Activated naive CD4-positive, alpha-beta T cell treated with anti-CD3 and anti-CD28 coated beads, Interleukin-2, amount 50 U/mL, for 24 hours (primary cell): ENCODE data around the gene LDOC1.
"Not testable (repeated sequence)": the region's sequence is repeated elsewhere in the genome, so short reads cannot be mapped to it uniquely, and the experiment has no call there.

Source experiments
- H3K27ac Mint-ChIP-seq: one replicate; pipeline ENCODE4 v1.8.0; 2021; ENCODE audit warnings: mild to moderate bottlenecking, mixed read lengths
- H3K27me3 Mint-ChIP-seq: one replicate; pipeline ENCODE4 v1.8.0; 2021; ENCODE audit warnings: mixed read lengths
- H3K36me3 Mint-ChIP-seq: one replicate; pipeline ENCODE4 v1.8.0; 2021; ENCODE audit warnings: mixed read lengths
- H3K4me1 Mint-ChIP-seq: one replicate; pipeline ENCODE4 v1.8.0; 2021; ENCODE audit warnings: mixed read lengths
- H3K4me3 Mint-ChIP-seq: one replicate; pipeline ENCODE4 v1.8.0; 2021; ENCODE audit warnings: mild to moderate bottlenecking, mixed read lengths
- H3K9me3 Mint-ChIP-seq: one replicate; pipeline ENCODE4 v1.8.0; 2021; ENCODE audit warnings: mixed read lengths

The LDOC1 gene

DNA sequence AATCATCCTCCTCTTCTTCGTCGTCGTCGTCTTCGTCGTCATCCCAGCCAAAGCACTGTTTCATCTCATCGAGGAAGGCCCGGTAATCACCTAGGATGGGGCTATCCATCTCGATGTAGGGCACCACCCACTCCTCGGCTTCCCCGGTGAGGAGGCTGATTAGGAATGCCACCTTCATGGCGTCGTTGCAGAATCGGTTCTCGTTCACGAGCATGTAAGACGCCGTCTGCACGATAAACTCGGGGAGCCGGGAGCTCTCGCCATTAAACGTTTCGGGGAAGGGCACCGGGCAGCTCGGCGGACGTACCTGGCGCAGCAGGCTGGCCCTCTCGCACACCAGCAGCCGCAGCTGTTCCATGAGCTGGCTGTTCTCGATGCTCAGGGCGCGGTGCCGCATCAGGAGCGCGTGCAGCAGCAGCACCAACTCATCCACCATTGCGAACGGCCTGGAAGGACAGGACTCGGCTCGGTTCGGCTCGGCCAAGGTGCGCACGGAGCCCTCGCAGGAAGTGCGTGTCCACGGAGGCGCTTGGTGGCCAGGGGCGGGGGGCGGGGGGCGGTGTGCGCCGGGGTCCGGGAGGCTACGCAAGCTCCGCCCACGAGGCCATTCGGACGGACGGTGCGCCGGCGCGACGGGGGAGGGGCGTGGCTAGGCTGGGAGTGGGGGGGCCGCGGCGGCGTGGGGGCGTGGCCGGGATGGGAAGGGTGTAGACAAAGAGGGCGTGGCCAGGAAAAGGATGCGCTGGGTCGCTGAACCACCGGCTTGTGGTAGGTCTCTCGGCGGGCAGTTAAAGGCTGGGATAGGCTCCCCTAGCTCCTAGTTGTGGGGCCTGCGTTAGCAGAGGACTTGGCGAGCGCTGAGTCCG lies at the start of gene LDOC1:
Gene LDOC1 (minus strand): TSS at position 544 of the 866 bp plus-strand sequence. CDS start 108 bp downstream, at position 436.
- Mint-ChIP-seq H3K4me3 (peak within 1 kb of the TSS; percentile 84), H3K4me1 (peaks cover 8% of the 10 kb centered on the region), H3K27ac (no peak within 1 kb of the TSS), H3K9me3 (no peaks in the 10 kb centered on the region), H3K36me3 (no peaks in the 10 kb centered on the region), H3K27me3 (peaks cover 7% of the 10 kb centered on the region)

DNA sequence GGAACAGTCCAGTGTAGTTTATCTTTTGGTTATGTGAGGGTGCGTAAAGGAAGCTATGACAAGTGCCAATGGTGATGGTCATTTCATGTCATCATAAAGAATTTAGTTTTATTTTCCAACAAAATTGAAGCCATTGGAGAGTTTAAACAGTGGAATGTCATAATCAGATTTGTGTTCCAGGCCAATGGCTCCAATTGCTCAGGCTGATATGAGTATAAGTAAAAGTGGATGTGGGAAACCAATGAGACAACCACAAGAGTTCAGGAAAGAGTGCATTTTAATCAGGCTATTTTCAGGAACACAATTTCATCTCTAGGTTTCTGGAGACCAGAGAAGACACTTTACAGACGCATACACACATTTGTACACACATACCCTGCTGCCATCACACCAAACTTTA lies 44.7 kb upstream of the LDOC1 start:
- H3K9me3 Mint-ChIP-seq: peaks cover 6% of the 10 kb centered on the region
- no peak overlapping the region for H3K27ac Mint-ChIP-seq

DNA sequence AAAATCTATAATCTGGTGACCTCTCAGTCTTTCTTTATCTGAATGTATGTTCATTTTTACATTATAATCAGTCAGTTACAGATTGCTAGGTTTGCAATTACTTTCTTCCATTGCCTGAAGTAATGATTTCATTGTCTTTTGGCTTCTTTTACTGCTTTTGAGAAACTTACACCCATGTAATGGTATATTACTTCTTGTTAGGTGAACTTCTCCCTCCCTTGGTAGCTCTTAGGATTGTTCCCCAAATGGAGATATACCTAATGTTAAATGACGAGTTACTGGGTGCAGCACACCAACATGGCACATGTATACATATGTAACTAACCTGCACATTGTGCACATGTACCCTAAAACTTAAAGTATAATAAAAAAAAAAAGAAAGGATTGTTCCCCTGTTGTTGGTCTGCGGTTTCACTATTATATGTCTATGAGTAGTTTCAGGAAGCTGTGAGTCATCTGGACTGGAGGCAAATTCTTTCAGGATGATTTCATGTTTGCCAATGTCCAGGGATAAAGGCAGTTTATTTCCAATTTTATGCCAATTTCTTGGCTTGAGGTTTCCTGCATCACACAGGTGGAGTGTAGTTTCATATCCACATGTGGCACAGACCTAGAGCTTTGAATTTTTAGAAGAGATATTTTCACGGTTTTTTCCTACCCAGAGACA lies 43.5 kb upstream of the LDOC1 start:
- H3K4me3 Mint-ChIP-seq: no peak overlapping the region
- H3K4me1 Mint-ChIP-seq: no peaks in the 10 kb centered on the region
- H3K27ac Mint-ChIP-seq: no peak overlapping the region

More for the DNA sequence above, 44.7 kb upstream of the LDOC1 start:
- Mint-ChIP-seq H3K36me3 (no peaks in the 10 kb centered on the region), H3K27me3 (no peaks in the 10 kb centered on the region), H3K4me3 (no peak overlapping the region), H3K4me1 (no peaks in the 10 kb centered on the region)

GRCh38 chrX:141214196-141214595 lies 37.3 kb upstream of the LDOC1 start:
- H3K9me3 Mint-ChIP-seq: no peaks in the 10 kb centered on the region
- no peak overlapping the region for H3K4me3 Mint-ChIP-seq
- H3K4me1 Mint-ChIP-seq: no peaks in the 10 kb centered on the region
- H3K27ac Mint-ChIP-seq: no peak overlapping the region
- H3K27me3 Mint-ChIP-seq: no peaks in the 10 kb centered on the region
- no peaks in the 10 kb centered on the region for H3K36me3 Mint-ChIP-seq

More for the DNA sequence above, 43.5 kb upstream of the LDOC1 start:
- H3K27me3 Mint-ChIP-seq: no peaks in the 10 kb centered on the region
- H3K36me3 Mint-ChIP-seq: no peaks in the 10 kb centered on the region
- peaks cover 6% of the 10 kb centered on the region for H3K9me3 Mint-ChIP-seq

DNA sequence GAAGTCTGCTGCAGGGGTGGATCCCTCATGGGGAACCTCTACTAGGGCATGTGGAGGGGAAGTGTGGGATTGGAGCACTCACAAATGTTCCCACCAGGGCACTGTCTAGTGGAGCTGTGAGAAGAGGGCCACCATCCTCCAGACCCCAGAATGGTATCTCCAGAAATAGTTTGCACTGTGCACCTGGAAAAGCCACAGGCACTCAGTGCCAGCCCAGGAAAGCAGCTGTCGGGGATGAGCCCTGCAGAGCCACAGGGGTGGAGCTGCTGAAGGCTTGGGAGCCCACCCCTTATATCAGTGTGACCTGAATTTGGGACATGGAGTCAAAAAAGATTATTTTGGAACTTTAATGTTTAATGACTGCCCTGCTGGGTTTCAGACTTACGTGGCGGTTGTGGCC lies 25.0 kb upstream of the LDOC1 start:
- Mint-ChIP-seq H3K27me3 (peaks cover 1% of the 10 kb centered on the region), H3K4me3 (no peak overlapping the region), H3K27ac (no peak overlapping the region), H3K4me1 (no peaks in the 10 kb centered on the region), H3K36me3 (no peaks in the 10 kb centered on the region), H3K9me3 (no peaks in the 10 kb centered on the region)

GRCh38 chrX:141188573-141188972 lies 11.6 kb upstream of the LDOC1 start:
- not testable (repeated sequence) for H3K36me3 Mint-ChIP-seq, H3K27me3 Mint-ChIP-seq, H3K9me3 Mint-ChIP-seq, H3K27ac Mint-ChIP-seq, H3K4me3 Mint-ChIP-seq, H3K4me1 Mint-ChIP-seq

DNA sequence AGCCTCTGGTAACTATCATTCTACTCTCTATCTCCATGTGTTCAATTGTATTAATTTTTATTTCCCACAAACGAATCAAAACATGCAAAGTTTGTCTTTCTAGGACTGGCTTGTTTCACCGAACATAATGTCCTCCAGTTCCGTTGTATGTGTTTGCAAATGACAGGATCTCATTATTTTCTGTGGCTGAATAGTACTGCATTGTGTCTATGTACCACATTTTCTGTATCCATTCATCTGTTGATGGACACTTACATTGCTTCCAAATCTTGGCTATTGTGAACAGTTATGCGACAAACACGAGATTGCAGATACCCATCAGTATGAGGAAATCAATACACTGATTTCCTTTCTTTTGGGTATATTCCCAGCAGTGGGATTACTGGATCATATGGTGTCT lies 8.4 kb upstream of the LDOC1 start:
- no peak overlapping the region for H3K4me3 Mint-ChIP-seq
- H3K9me3 Mint-ChIP-seq: no peaks in the 10 kb centered on the region
- H3K27ac Mint-ChIP-seq: no peak overlapping the region
- H3K4me1 Mint-ChIP-seq: no peaks in the 10 kb centered on the region
- no peaks in the 10 kb centered on the region for H3K27me3 Mint-ChIP-seq
- H3K36me3 Mint-ChIP-seq: no peaks in the 10 kb centered on the region

DNA sequence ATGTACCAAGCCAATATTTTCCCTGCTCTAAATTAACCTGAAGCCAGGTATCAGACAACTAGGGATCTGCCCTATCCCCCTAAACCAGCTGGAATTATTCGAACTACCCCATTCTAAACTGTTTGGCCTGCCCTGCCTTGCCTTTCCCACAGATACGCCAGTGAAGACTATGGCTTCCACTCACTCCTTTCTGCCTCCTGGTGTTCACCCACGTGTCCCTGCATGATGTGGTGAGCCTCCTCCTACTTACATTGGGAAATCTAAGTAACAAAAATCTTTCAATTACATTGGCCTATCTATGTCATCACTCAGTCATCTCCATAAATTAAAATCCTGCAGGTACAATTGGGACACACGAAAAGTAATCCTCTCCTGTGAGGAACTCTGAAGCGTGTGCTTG lies 6.1 kb upstream of the LDOC1 start:
- H3K9me3 Mint-ChIP-seq: no peaks in the 10 kb centered on the region
- no peaks in the 10 kb centered on the region for H3K36me3 Mint-ChIP-seq
- no peak overlapping the region for H3K27ac Mint-ChIP-seq
- peaks cover 4% of the 10 kb centered on the region for H3K27me3 Mint-ChIP-seq
- H3K4me3 Mint-ChIP-seq: no peak overlapping the region
- no peaks in the 10 kb centered on the region for H3K4me1 Mint-ChIP-seq

DNA sequence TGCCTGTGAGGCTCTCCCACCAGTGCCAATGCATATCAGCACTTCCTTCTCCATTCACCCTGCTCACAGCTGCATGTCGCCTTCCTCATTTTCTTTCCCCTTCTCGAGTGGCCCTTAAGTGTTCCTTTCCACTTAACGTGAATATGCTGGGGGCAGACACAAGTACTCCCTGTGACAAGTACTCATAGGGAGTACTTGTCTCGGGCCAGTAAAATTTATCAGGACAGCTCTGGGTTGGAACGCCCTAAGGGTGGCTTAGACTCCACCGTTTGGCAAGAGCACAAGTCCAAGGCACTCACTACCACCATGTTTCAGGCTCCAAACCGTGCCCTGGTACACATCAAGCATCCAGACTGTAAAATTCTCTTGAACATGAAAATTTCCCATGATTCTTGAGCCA lies 3.9 kb upstream of the LDOC1 start:
- Mint-ChIP-seq H3K27me3 (peaks cover 7% of the 10 kb centered on the region), H3K36me3 (no peaks in the 10 kb centered on the region), H3K4me3 (no peak overlapping the region), H3K9me3 (no peaks in the 10 kb centered on the region), H3K4me1 (peaks cover 3% of the 10 kb centered on the region), H3K27ac (no peak overlapping the region)

DNA sequence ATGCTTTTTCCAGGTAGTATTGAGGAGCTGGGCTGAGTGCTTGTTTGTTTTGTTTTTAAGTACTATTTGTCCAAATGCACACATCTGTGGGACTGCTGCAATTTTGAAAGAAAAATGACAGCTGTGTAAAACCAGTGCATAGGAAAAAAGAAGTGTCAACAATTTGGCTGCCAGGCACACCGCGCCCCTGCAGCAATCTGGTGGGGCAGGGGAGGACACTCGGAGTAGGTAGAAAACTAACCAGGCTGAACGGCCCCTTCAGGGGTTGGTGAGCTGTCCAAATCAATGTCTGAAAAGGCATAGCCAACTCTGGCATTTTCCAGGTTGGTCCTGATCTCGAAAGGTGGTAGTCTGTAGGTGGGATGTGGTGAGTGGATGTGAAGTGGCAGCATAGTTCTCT lies 1.1 kb downstream of the LDOC1 start:
- Mint-ChIP-seq H3K36me3 (no peaks in the 10 kb centered on the region), H3K27me3 (peaks cover 7% of the 10 kb centered on the region), H3K4me1 (peaks cover 8% of the 10 kb centered on the region), H3K9me3 (no peaks in the 10 kb centered on the region), H3K4me3 (peak overlapping the region; percentile 54), H3K27ac (no peak overlapping the region)

- no peaks in the 10 kb centered on the region for H3K27me3 Mint-ChIP-seq
- H3K4me1 Mint-ChIP-seq: no peaks in the 10 kb centered on the region
- H3K27ac Mint-ChIP-seq: no peak overlapping the region
- no peak overlapping the region for H3K4me3 Mint-ChIP-seq
- H3K36me3 Mint-ChIP-seq: no peaks in the 10 kb centered on the region
- no peaks in the 10 kb centered on the region for H3K9me3 Mint-ChIP-seq
Observed at GRCh38 chrX:141164406-141164805, 12.5 kb downstream of the LDOC1 start.

- no peaks in the 10 kb centered on the region for H3K27me3 Mint-ChIP-seq
- peaks cover 2% of the 10 kb centered on the region for H3K9me3 Mint-ChIP-seq
- H3K27ac Mint-ChIP-seq: no peak overlapping the region
- no peaks in the 10 kb centered on the region for H3K4me1 Mint-ChIP-seq
- no peaks in the 10 kb centered on the region for H3K36me3 Mint-ChIP-seq
- no peak overlapping the region for H3K4me3 Mint-ChIP-seq
Observed at GRCh38 chrX:141158084-141158483, 18.8 kb downstream of the LDOC1 start.

- peaks cover 13% of the 10 kb centered on the region for H3K9me3 Mint-ChIP-seq
- not testable (repeated sequence) for H3K36me3 Mint-ChIP-seq, H3K27me3 Mint-ChIP-seq, H3K4me1 Mint-ChIP-seq, H3K4me3 Mint-ChIP-seq, H3K27ac Mint-ChIP-seq
Observed at GRCh38 chrX:141155231-141155630, 21.7 kb downstream of the LDOC1 start.

DNA sequence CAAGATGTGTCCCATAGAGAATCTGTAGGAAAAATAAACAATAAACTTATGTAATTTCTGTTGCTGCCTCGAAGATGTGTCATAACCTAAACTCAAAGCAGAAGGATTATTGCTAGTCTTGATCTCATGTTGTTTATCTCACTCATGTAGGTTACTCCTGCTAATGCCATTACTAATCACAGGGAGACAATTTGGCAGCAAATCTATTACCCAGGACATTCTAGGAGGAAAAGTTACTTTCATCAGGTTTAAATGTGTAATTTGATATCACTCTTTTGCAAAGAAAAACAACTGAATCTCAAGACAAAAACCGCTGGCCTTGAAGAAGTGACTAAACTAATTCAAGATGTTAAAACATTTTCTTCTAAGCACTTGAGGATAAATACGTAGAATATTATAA lies 34.0 kb downstream of the LDOC1 start:
- Mint-ChIP-seq H3K27me3 (no peaks in the 10 kb centered on the region), H3K9me3 (no peaks in the 10 kb centered on the region), H3K36me3 (no peaks in the 10 kb centered on the region), H3K4me3 (no peak overlapping the region), H3K27ac (no peak overlapping the region), H3K4me1 (no peaks in the 10 kb centered on the region)

DNA sequence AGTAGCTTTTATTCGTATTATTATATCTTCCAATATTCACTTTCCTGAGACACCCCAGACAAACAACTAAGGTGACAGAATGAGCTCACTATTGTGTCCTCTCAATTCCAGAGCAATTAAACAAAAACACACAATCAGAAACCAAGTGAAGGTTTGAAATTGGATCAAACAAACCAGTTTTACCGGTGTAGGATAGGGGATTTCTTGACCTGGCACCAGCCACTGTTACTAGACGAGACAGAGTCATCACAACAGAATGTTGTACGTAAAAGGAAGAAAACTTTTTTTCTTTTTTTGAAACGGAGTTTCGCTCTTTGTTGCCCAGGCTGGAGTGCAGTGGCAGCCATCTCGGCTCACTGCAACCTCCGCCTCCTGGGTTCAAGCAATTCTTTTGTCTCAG lies 43.7 kb downstream of the LDOC1 start:
- Mint-ChIP-seq H3K27me3 (no peaks in the 10 kb centered on the region), H3K36me3 (no peaks in the 10 kb centered on the region), H3K4me1 (no peaks in the 10 kb centered on the region), H3K4me3 (no peak overlapping the region), H3K27ac (no peak overlapping the region), H3K9me3 (no peaks in the 10 kb centered on the region)

DNA sequence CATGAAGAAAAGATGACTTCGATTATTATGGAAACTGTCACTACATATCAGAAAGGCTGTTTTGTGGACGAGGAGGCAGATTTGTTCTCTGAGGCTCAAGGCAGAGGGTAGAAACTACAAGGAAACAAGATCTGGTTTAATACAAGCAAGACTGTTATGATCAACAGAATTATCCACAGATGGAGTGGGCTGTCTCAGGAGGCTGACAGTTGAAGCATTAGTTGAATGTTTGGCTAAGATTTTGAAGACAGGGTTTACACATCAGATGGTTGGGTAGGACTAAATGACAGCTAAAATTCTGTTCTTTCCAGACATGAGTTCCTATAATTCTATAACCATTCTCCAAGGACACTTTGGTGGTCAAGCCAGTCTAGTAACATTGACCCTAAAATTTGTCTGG lies 49.8 kb downstream of the LDOC1 start:
- H3K36me3 Mint-ChIP-seq: no peaks in the 10 kb centered on the region
- H3K27me3 Mint-ChIP-seq: no peaks in the 10 kb centered on the region
- H3K9me3 Mint-ChIP-seq: no peaks in the 10 kb centered on the region
- no peak overlapping the region for H3K4me3 Mint-ChIP-seq
- H3K4me1 Mint-ChIP-seq: no peaks in the 10 kb centered on the region
- H3K27ac Mint-ChIP-seq: no peak overlapping the region
